GM23248 (cell line): Measurements from ENCODE around the gene ATG3.

ENCODE experiments used
- EZH2 ChIP-seq: fragments of 200-600 bp; sonication (generic); IDR thresholded peaks from 2 replicates; pipeline ENCODE4 v1.6.1; 2018; ENCODE audit warnings: antibody characterized with exemption, mild to moderate bottlenecking; ENCODE audit not compliant: insufficient read depth, poor library complexity, severe bottlenecking
- EZH2phosphoT487 ChIP-seq: fragments of 200-600 bp; sonication (generic); IDR thresholded peaks from 2 replicates; pipeline ENCODE4 v1.6.1; 2018; ENCODE audit warnings: antibody characterized with exemption, moderate library complexity, mild to moderate bottlenecking, low read depth; ENCODE audit not compliant: insufficient read depth

GRCh38 chr3:112482675-112483074 is 79.1 kb downstream of the ATG3 start:
- TF ChIP-seq EZH2phosphoT487 (no peak), EZH2 (no peak)
